K562 (cell line): ENCODE data around the gene ABHD18. TPM values are rescaled to one million over a fixed set of nuclear protein-coding genes. Genes with fewer than 3 reads are reported as not detected.

ENCODE experiments used
- BMI1 ChIP-seq: fragments of 150-350 bp; IDR thresholded peaks from 2 replicates; pipeline ENCODE4 v1.6.1; 2014; ENCODE audit warnings: low read length
- CC2D1A ChIP-seq: fragments of 450-650 bp; IDR thresholded peaks from 2 replicates; pipeline ENCODE4 v1.6.1; 2017; ENCODE audit warnings: mild to moderate bottlenecking
- ERF ChIP-seq: fragments of 450-650 bp; formaldehyde crosslinking; IDR thresholded peaks from 2 replicates; pipeline ENCODE4 v1.4.0; 2020; ENCODE audit warnings: mild to moderate bottlenecking, mixed read lengths
- FOXJ2 ChIP-seq: fragments of 200-800 bp; sonication (Bioruptor generic); IDR thresholded peaks from 2 replicates; pipeline ENCODE4 v1.6.1; 2016; ENCODE audit warnings: missing genetic modification characterization, missing compliant biosample characterization
- HEY1 ChIP-seq: fragments of 250-450 bp; sonication (Bioruptor Pico); IDR thresholded peaks from 2 replicates; pipeline ENCODE4 v1.5.0; 2020; ENCODE audit warnings: mild to moderate bottlenecking, moderate library complexity, borderline replicate concordance
- IRF9 ChIP-seq: fragments of 450-650 bp; IDR thresholded peaks from 2 replicates; pipeline ENCODE4 v1.6.1; 2016; ENCODE audit warnings: missing biosample characterization, missing genetic modification characterization
- LCOR ChIP-seq: sonication (generic); formaldehyde crosslinking; IDR thresholded peaks from 2 replicates; pipeline ENCODE4 v1.8.0; 2022; ENCODE audit warnings: mild to moderate bottlenecking, missing genetic modification reagents
- MIER1 ChIP-seq: fragments of 450-650 bp; IDR thresholded peaks from 2 replicates; pipeline ENCODE4 v1.6.1; 2016; ENCODE audit warnings: antibody characterized with exemption, mild to moderate bottlenecking, low read depth
- MTF1 ChIP-seq: fragments of 250-450 bp; sonication (Bioruptor Pico); IDR thresholded peaks from 2 replicates; pipeline ENCODE4 v1.9.0; 2021; ENCODE audit warnings: moderate library complexity, mild to moderate bottlenecking, inconsistent platforms, borderline replicate concordance
- MYNN ChIP-seq, 2 experiments: sonication (generic); formaldehyde crosslinking in 1 of 2; IDR thresholded peaks; 2 replicates each; pipeline versions ENCODE4 v1.5.0 to v1.6.1; 2016 to 2020; ENCODE audit warnings: antibody characterized with exemption in 1 of 2, missing genetic modification reagents in 1 of 2
- NR4A1 ChIP-seq, 2 experiments: fragments of 250-450 bp in 1 of 2; fragments of 450-650 bp in 1 of 2; sonication (Bioruptor Pico) in 1 of 2; IDR thresholded peaks; 2 replicates each; pipeline versions ENCODE4 v1.4.0 to v1.6.1; 2016 to 2020; ENCODE audit warnings: mild to moderate bottlenecking in 2 of 2, missing compliant biosample characterization in 1 of 2, missing genetic modification characterization in 1 of 2, moderate library complexity in 1 of 2
- PML ChIP-seq: IDR thresholded peaks from 2 replicates; pipeline ENCODE4 v1.6.1; 2012; ENCODE audit warnings: low read length, inconsistent platforms
- POLR2AphosphoS5 ChIP-seq: IDR thresholded peaks from 2 replicates; pipeline ENCODE4 v1.6.1; 2011; ENCODE audit warnings: mild to moderate bottlenecking, low read depth, low read length, moderate library complexity; ENCODE audit not compliant: control insufficient read depth, insufficient read depth
- SLC30A9 ChIP-seq: fragments of 250-450 bp; sonication (Bioruptor Pico); IDR thresholded peaks from 2 replicates; pipeline ENCODE4 v1.8.0; 2022; ENCODE audit warnings: mild to moderate bottlenecking, moderate library complexity
- SP1 ChIP-seq: sonication (generic); formaldehyde crosslinking; IDR thresholded peaks from 2 replicates; pipeline ENCODE4 v1.8.1; 2022; ENCODE audit warnings: mild to moderate bottlenecking, missing genetic modification reagents
- TEAD2 ChIP-seq: fragments of 450-650 bp; IDR thresholded peaks from 2 replicates; pipeline ENCODE4 v1.6.1; 2016; ENCODE audit warnings: missing genetic modification characterization, control low read depth, missing compliant biosample characterization
- ZEB2 ChIP-seq: fragments of 450-650 bp; IDR thresholded peaks from 2 replicates; pipeline ENCODE4 v1.6.1; 2016
- ZNF133 ChIP-seq: fragments of 250-450 bp; sonication (Bioruptor Pico); IDR thresholded peaks from 2 replicates; pipeline ENCODE4 v1.4.0; 2020; ENCODE audit warnings: mild to moderate bottlenecking
- ZNF274 ChIP-seq: IDR thresholded peaks from 2 replicates; pipeline ENCODE4 v1.6.1; 2011; ENCODE audit warnings: low read depth, mild to moderate bottlenecking, low read length, moderate library complexity, borderline replicate concordance
- ZNF407 ChIP-seq: fragments of 450-650 bp; IDR thresholded peaks from 2 replicates; pipeline ENCODE4 v1.6.1; 2016; ENCODE audit warnings: low read depth
- polyA plus RNA-seq, 8 experiments: library from polyadenylated mRNA; depleted of rRNA in 4 of 8; stranded (reverse) in 5 of 8; unstranded in 3 of 8; fragments of >200 nt; fragmentation: Nextera tagmentation in 2 of 8; fragmentation: Illumina TruSeq in 1 of 8; extraction: Ambion mirVana in 2 of 8; extraction: Trizol in 1 of 8; gene quantifications; 2 replicates each; pipeline versions ENCODE4 v1.2.1 to v1.2.3, GENCODE V29; 2011 to 2014; ENCODE audit warnings: inconsistent platforms in 1 of 8, missing spikeins in 1 of 8
- total RNA-seq, 7 experiments: library from RNA; depleted of rRNA in 6 of 7; stranded (reverse); fragments of >200 nt in 6 of 7; fragmentation: Illumina TruSeq in 2 of 7; extraction: Trizol in 2 of 7; gene quantifications; 2 replicates each; pipeline versions ENCODE4 v1.2.1 to v1.2.3, GENCODE V29; 2011 to 2021; ENCODE audit warnings: low replicate concordance in 1 of 7

Gene ABHD18
- total and polyA plus RNA-seq, 9 of the 15 experiments (the other 6 are each of a cell fraction or from before 2014, with no cell fraction given), result 6.1 to 25.0 (median 16.0) TPM

- TF ChIP-seq POLR2AphosphoS5, result peak; percentile 73
- TF ChIP-seq CC2D1A, result peak; percentile 64; the same call in 1 of the 2 replicates
- no peak for TF ChIP-seq TEAD2
- TF ChIP-seq ERF (CRISPR knock-in tag), result 0 out of 2 replicates have a peak, but pooled peaks have one; percentile 22
- TF ChIP-seq MIER1, result no peak
- no peak for TF ChIP-seq FOXJ2
- TF ChIP-seq BMI1, result no peak
- TF ChIP-seq SP1 (CRISPR knock-in tag), result peak; percentile 83
- TF ChIP-seq IRF9 (tag), result no peak
- no peak for TF ChIP-seq HEY1
- TF ChIP-seq MYNN (IDR thresholded peaks at IDR 0.05), result no peak
- no peak for TF ChIP-seq MYNN (CRISPR knock-in tag; IDR thresholded peaks at IDR 0.05)
- TF ChIP-seq NR4A1 (CRISPR knock-in tag; IDR thresholded peaks at IDR 0.05), result no peak
- no peak for TF ChIP-seq NR4A1 (tag; IDR thresholded peaks at IDR 0.05)
- TF ChIP-seq ZNF407, result no peak
- TF ChIP-seq PML, result peak; percentile 70
- TF ChIP-seq ZNF133 (CRISPR knock-in tag), result no peak
- TF ChIP-seq ZEB2, result peak; percentile 71
- TF ChIP-seq SLC30A9 (CRISPR knock-in tag), result no peak
- peak; percentile 93 for TF ChIP-seq LCOR
- no peak for TF ChIP-seq ZNF274
- TF ChIP-seq MTF1 (CRISPR knock-in tag), result no peak
These were observed at the start of gene ABHD18, which contains the start of gene MFSD8 (continued) for GRCh38 chr4:127965062-127965802.
